ENCODE data around the gene ERCC3.
A peak's percentile ranks its signal among the peaks of the same experiment; 100 is the strongest.

The ERCC3 gene

DNA sequence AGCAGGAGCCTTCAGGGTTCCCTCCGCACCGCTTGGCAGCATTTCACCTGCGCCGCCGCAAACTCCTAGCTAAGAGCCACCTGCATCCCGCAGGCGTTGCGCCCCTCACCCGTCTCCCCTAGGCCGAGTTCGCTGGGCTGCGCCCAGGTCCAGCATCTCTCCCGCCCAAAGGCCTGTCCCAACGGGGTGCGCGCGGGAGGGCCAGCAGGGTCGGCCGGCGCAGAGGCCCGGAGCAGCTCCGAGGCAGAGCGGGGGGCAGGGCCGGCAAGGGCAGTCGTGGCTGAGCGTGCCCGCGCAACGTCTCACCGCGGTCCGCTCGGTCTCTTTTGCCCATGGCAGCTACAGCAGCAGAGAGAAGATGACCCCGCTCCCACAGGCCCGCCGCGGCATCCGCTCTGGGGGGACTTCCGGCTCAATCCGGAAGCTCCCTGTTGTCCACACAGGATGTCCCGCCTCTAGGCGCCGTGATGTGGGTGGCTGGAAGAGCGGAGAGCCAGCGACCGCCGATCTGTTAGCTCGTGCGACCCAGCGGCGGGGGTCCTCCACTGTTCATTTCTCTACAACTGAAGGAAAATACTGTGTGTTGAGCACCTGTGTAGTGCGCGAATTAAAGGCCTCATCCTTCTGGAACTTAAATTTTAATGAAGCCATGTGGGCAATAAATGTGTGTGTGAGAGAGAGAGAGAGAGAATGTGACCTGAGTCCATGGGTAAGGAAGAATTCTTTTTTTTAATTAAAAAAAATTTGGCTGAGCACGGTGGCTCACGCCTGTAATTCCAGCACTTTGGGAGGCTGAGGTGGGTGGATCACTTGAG lies at the start of gene ERCC3:
TSS of gene ERCC3 (minus strand) at position 397 of the 815 bp plus-strand sequence. CDS start at position 334, 63 bp downstream.
- peak; percentile 91 for DNase-seq (ENCODE audit: low read depth, low spot score)

DNA sequence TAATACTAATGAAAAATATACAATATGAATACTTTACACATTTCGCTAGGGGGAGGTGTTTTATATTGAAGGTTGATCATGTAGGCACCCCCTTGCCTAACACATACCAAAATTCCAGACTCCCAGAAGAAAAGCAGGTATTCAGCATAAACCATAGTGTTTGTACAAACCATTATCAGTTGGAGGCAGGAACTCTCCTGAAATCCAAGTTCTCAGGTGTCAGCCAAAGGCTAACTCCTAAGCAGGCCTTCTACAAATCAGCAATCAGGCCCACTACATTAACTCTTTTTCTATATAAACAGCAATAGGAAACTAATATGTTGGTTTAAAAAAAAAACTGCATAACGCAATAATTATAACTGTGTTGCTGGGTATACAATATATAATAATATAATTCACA lies 49.3 kb upstream of the ERCC3 start:
- no peak for DNase-seq (ENCODE audit: low read depth, low spot score)

DNA sequence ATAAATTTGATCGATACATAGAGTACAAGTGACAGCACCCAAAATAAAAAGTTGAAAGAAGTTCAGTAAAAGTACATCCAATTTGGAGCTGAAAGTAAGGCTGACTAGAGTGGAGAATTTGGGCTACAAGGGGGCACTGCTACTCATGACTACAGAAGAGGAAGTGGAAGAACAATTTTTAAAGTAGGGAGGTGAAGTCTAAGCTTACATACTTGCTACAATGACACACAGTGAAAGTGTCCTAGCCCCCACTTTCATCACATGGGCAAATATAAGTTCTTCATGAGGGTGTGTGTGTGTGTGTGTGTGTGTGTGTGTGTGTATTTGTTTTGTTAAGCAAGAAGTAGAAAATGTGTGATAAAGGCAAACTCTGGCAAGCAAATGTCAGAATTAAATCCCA lies 48.2 kb upstream of the ERCC3 start:
- no peak for DNase-seq (ENCODE audit: low read depth, low spot score)

DNA sequence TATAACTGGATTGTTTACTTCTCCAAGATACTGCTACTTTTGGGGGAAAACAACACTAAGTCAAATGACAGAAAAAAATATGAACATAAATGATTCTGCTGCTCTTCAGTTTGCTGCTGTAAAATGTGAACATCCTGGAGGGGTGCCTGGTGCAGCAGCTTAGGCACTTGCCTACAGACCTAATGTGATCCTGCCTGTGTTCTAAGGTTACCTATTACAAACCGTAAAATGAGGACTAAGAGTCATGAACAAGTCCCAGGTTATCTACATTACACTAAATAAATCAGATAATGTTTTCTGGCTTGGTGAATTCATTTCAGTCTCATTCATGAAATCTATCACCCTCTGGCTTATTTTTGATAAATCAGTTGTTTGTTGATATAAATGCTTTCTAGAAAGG lies 38.4 kb upstream of the ERCC3 start:
- DNase-seq (ENCODE audit: low read depth, low spot score), result no peak

DNA sequence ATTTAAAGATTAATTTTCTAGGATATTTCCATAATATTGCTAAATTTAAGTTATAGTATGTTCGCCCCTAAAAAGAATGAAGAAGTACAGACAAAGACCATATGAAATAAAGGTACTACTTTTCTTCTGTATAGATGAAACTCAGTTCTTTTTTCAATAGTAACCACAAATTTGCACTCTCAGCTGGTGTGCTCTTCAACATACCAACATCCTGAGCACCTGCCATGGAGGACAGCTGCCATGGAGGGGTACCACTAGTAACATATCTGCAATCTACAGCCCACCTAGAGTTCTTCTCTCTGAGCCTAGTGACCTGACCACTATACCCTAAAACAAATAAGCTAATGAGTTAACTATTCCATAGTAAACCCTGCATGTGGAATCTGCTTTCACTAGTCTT lies 36.8 kb upstream of the ERCC3 start:
- no peak for DNase-seq (ENCODE audit: low read depth, low spot score)

DNA sequence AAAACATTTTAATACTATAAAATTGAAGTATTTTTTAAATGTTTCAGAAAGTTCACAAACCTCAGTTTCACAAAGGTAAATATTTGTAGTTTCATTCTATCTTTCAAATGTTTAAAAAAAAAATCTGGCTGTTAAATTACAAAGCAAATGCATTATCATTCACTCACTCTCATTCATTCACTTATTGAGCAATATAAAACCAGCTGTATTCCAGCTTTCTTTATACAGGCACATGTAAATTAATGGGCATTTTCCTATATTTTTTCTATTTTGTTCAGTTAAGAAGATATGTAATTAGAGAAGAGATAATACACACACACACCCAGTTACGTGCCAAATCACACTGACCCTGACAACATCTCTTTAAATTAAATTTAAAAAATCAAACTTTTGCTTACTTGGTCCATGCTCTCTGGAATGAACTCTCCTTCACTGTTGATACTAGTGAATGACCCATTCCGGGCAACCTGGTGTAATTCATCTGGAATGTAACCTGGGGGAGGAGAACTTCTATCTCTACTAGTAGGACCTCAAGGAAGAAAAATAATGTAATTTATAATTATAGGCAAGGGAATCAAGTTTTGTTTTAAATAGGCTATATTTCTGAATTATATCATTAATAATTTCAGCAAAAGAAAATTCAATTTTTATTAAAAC lies 32.5 kb upstream of the ERCC3 start:
- no peak for DNase-seq (ENCODE audit: low read depth, low spot score)

DNA sequence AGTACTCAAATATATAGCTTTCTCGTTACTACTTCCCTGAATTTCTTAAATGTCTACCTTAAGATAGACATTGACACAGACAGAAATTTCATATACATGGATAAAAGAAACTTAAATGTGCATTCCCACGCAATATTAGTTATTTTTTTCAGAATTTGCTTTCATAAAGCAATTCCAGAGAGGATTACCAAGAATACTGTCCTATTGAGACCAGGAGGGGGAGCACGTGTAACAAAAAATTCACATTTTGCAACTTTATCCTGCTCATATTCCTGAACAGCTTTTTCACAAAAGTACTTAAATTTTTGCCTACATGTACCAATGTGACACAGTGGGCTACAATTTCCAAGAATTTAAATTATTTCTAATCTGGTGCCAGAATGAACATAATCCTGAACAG lies 30.7 kb upstream of the ERCC3 start:
- DNase-seq (ENCODE audit: low read depth, low spot score), result no peak

DNA sequence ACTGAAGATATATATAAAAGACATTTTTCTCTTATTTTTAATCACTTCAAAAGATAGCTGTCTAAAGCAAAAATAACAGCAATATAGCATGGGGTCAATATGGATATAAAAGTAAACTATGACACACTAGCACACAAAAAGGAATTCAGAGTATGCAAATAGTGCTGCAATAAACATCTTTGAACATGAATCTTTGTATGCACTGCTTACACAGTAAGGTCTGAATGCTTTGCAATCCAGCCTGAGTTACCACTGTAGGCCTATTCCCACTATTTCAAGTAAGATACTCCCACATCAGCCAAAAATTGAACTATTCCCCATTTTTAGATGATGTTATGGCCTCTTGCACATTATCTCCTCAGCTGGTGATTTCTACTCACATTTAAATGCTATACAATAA lies 27.4 kb upstream of the ERCC3 start:
- DNase-seq (ENCODE audit: low read depth, low spot score), result no peak

DNA sequence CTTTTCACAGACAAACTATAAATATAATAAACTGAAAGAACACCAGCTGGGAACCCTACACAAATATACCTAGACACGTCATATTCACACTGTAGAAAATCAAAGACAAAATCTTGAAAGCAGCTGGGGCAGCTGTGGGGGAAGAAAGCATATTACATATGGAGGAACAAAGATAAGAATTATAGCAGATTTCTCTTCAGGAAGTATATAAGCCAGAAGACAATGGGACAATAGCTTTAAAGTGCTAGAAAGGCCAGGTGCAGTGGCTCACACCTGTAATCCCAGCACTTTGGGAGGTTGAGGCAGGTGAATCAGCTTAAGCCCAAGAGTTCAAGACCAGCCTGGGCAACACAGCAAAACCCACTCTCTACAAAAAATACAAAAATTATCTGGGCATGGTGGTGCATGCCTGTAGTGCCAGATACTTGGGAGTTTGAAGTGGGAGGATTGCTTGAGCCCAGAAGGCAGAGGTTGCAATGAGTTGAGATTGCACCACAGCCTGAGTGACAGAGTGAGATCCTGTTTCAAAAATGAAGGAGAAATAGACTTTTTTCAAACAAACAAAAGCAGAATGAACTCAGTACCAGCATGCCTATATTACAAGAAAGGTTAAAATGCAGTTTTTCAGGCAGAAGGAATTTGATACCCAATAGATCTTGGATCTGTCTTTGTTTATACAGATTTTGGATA lies 26.8 kb upstream of the ERCC3 start:
- no peak for DNase-seq (ENCODE audit: low read depth, low spot score)

DNA sequence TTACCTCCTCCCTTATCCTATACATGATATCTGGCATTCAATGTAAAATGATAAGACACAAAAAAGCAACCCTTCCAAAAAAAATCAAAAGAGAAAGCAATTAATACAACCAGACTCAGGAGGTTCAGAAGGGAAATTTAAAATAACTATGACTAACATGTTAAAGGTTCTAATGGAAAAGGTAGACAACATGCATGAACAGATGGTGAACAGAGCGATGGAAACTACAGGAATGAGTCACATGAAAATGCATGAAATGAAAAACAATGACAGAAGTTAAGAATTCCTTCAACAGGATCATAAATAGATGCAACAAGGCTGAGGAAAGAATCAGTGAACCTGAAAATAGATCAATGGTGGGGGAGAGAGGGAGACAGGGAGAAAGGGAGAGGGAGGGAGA lies 26.1 kb upstream of the ERCC3 start:
- DNase-seq (ENCODE audit: low read depth, low spot score), result no peak

DNA sequence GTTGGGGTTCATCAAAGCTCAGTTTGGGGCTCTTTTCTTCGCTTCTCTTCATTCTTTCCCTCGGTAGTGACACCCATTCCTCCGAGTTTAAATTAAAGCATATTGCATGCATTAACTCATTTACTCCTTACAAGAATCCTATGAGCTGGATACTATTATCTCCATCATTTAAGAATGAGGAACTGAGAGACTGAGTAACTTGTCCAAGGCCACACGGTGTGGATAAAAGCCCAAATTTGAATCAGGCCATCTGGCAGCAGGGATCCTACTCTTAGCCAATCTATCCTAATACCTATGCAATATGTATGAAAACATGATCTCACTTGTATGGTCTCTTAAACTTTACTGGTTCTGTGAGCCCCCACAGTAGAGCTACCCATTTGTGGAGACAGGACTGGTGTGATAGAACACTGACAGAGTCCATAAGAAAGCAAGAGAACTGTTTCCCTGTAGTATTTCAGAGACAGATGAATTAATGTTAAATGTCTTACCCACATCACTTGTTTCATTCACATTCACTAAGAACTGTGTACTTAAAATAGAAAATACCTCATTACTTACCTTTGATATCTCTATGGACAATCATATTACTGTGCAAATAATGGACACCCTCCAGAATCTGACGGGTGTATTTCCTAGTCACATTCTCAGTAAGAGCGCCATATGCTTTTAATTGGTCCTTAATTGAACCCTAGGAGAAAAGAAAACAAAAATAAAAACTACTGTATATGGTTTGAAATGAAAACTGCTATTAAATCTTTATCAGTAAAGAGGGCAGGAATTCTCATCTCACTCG lies 20.4 kb upstream of the ERCC3 start:
- DNase-seq (ENCODE audit: low read depth, low spot score), result no peak

DNA sequence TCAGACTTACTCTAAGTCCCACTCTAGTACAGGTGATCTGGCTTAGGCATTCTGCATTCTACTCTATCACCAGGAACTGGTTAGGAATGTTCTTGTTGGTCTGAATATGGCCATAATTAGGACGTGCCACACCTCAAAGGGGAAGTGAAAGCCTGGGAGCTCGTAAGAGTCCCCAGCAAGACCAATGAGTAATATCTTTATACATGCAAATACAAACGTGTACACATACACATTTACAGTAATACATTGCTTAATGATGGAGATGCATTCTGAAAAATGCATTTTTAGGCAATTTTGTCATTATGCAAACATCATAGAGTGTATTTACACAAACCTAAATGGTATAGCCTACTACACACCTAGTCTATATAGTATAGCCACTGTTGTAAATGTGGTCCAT lies 19.5 kb upstream of the ERCC3 start:
- DNase-seq (ENCODE audit: low read depth, low spot score), result no peak

DNA sequence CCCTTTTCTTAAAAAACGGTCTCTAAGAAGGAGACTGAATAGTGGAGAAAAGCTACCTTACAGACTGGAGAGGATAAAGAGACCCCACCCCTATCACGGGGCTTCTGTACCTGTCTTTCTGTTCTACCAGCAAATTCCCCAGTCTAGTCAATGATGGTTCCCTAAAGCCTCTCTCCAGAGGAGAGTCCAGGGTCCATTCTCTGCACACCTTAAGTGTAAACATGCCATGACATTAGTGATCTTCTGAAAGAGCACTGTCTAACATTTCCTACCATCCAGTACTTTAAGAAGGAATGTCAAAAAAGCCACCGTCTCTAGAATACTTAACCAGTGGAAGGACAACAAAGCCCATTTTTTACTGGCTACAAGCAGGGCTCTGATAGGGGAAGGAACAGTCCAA lies 17.0 kb upstream of the ERCC3 start:
- no peak for DNase-seq (ENCODE audit: low read depth, low spot score)

DNA sequence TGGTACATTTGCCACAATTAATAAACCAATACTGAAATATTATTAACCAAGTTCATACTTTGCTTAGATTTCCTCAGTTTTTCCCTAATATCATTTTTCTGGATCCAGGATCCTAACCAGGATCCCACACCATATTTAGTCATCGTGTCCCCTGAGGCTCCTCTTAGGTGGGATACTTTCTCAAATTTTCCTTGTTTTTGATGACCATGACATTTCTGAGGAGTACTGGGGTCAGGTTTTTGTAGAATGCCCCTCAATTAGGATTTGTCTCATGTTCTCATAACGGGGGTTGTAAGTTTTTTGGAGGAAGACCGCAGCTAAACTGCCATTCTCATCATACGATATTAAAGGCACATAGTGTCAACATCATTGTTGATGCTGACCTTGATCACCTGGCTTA lies 15.5 kb upstream of the ERCC3 start:
- DNase-seq (ENCODE audit: low read depth, low spot score), result no peak

DNA sequence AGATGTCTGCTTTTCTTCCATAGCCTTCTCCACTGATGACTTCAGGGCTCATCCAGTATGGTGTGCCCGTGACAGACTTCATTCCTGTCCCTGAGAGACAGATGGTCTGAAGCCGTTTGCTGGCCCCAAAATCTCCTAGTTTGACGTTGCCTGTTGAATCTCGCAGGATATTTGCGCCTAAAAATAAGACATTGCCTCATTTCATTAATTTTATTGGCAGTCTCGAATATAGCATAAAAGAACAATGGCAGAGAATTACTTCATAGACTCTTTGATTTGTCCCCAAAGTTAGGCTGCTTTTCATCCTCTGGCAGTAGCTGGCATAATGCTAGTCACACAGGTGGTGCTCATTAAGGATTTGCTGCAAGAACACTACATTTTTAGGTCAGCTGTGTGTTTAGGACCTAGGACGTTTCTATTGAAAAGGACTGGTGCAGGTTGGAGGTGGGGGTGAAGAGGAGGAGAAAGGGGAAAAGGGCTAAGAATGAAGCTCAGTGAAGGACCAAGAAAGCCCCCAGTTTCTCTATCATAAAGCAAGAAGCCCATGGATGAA lies 14.7 kb upstream of the ERCC3 start:
- no peak for DNase-seq (ENCODE audit: low read depth, low spot score)

DNA sequence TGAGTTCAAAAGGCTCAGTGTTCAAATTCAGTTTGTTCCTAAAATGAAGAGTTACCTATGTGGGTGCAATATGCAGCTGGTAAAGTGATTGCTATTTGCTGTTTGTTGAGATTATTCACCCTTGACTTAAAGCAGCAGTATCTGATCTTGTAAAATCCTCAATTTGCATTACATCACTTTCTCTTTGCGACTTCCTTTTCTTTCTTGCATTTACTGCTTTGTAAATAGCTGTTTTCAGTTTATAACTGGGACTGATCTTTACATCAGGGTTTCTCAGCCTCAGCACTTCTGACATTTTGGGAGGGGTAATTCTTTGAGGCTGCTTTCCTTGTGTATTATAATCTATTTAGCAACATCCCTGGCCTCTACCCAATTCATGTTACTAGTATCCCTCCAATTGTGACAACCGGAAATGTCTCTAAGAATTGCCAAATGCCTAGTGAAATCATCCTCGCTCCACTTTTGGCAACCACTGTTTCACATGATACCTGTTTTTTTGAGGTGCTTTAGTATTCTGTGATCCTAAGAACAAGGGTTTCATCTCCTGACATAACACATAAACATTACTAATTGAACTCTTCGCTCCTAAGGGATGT lies 12.1 kb upstream of the ERCC3 start:
- DNase-seq (ENCODE audit: low read depth, low spot score), result no peak

DNA sequence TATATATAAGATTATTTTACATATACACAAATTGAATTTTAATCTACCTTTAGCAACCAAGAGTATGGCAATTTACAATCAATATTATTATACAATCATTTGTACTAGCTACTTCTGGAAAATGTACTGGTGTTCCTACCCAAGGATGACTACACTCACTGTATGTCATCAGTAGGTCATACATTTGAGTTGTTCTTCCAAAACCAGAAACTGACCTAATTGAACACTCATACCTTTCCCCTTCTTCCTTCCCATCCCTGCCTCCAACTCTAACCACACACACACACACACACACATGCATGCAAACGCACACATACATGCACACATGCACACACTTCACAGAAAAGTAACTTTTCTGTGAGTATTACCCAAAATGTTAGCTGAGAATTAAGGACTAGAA lies 8.2 kb upstream of the ERCC3 start:
- DNase-seq (ENCODE audit: low read depth, low spot score), result no peak

DNA sequence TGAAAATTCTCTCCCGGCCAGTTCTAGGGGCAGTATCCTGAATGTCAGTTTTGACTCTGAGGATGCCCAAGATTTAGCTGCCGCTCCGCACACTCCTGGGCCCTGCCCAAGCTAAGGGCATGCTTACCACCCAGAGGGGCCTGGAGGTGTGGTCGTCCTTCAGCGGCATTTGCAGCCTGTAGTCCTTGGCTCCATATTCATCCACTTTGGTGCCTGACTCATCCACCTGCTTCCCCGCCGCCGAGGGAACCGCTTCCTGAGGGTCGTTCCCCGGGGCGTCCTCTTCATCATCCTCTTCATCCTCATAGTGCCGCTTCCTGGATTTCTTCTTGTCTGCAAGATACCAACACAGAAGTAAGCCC lies 577 bp downstream of the ERCC3 start:
- no peak for DNase-seq (ENCODE audit: low read depth, low spot score)

DNA sequence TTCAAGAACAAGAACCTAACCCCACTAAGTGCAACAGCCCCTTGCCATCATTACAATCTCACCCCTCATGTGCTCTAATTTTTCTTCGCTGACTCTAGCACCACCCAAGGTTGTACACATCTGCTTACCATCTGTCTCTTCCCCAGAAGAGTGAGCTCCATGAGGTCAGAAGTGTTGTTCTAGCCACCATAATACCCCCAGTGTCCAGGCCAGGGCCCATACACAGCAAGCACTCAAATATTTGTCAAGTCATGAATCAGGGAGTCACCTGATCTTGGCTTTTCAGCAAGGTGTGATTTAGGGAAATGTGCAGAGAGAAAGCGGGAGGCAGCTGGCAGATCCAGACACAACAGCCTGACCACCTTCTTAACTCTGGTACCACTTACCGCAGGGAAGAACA lies 5.7 kb downstream of the ERCC3 start:
- DNase-seq (ENCODE audit: low read depth, low spot score), result no peak

DNA sequence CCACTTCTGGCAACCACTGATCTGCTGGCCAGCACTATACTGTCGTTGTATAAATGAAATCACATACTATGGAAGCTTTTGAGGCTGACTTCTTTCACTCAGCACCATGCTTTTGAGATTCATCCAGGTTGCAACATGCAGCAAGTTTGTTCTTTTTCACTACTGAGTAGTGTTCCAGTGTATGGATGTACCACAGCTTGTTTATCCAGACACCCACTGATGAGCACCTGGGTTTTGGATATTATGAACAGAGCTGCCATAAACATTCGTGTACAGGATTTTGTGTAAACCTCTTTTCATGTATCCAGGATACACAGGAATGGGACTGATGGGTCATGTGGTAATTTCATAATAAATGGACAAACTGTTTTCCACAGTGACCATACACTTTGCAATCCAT lies 10.7 kb downstream of the ERCC3 start:
- no peak for DNase-seq (ENCODE audit: low read depth, low spot score)

DNA sequence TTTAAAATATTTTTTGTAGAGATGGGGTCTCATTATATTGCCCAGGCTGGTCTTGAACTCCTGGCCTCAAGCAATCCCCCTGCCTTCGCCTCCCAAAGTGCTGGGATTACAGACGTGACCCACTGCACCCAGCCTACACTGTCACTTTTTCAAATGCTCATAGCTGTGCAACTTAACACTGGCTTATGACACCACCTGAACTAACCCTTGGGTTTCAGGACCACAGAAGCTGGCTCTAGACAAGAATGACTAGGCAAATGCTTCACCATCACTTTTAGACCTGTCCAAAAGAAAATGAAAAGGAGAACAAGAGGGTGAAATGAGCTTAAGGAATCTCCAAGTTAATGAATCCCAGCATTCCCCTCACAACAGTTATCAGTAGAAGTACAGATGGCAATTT lies 13.3 kb downstream of the ERCC3 start:
- no peak for DNase-seq (ENCODE audit: low read depth, low spot score)

Measured in ELF-1 (cell line).